Gastrocnemius medialis (tissue), 4 donors: ENCODE measurements around the gene NTN1. TPM values are rescaled to one million over a fixed set of nuclear protein-coding genes. Genes with fewer than 3 reads are reported as not detected.

Experiments used
- ATAC-seq, 2 donors: fragments of 150-250 bp; one replicate each; pipeline ENCODE4 v1.9.1; 2016
- DNase-seq, 2 donors: peaks; one replicate each; pipeline ENCODE4 v3.0.0-alpha.2; 2019
- H3K27ac ChIP-seq, 4 donors: fragments of 200-600 bp; sonication (generic); 1 replicate in 1 of 4; 2 replicates in 3 of 4; pipeline ENCODE4 v1.5.1; 2016 to 2018; ENCODE audit warnings: mild to moderate bottlenecking in 2 of 4, moderate library complexity in 1 of 4
- H3K27me3 ChIP-seq, 3 donors: fragments of 200-600 bp; sonication (generic) in 2 of 3; 1 replicate in 1 of 3; 2 replicates in 2 of 3; pipeline versions ENCODE4 v1.5.1 to v1.6.0; 2016 to 2019; ENCODE audit warnings: mild to moderate bottlenecking in 1 of 3, moderate library complexity in 1 of 3
- H3K36me3 ChIP-seq, 2 donors: fragments of 200-600 bp; sonication (generic) in 1 of 2; one replicate each; pipeline ENCODE4 v1.5.1; 2017 to 2018
- H3K4me1 ChIP-seq, 2 donors: fragments of 200-600 bp; sonication (generic) in 1 of 2; one replicate each; pipeline ENCODE4 v1.5.1; 2016 to 2017; ENCODE audit warnings: mild to moderate bottlenecking in 2 of 2
- H3K4me3 ChIP-seq, 4 donors: fragments of 200-600 bp; sonication (generic) in 3 of 4; 1 replicate in 1 of 4; 2 replicates in 3 of 4; pipeline ENCODE4 v1.5.1; 2016 to 2019; ENCODE audit warnings: mild to moderate bottlenecking in 2 of 4
- H3K9me3 ChIP-seq, 3 donors: fragments of 200-600 bp; sonication (generic) in 2 of 3; 1 replicate in 1 of 3; 2 replicates in 2 of 3; pipeline ENCODE4 v1.5.1; 2016 to 2019
- CTCF ChIP-seq, 5 experiments: fragments of 450-650 bp in 3 of 5; fragments of 200-600 bp in 2 of 5; sonication (generic) in 2 of 5; IDR thresholded peaks in 4 of 5; conservative IDR thresholded peaks in 1 of 5; 1 replicate in 4 of 5; 2 replicates in 1 of 5; pipeline ENCODE4 v1.5.1; 2016 to 2019; ENCODE audit warnings: antibody characterized with exemption in 5 of 5, mild to moderate bottlenecking in 3 of 5, moderate library complexity in 3 of 5
- POLR2A ChIP-seq, 2 donors: fragments of 450-650 bp; IDR thresholded peaks; one replicate each; pipeline ENCODE4 v1.6.1; 2017; ENCODE audit warnings: antibody characterized with exemption in 2 of 2, mild to moderate bottlenecking in 2 of 2, moderate library complexity in 2 of 2
- in situ Hi-C, 4 donors: fragments of 200-750 bp; cut with MboI; loops; one replicate each; pipeline versions ENCODE4 v1.15.0 to v1.8.0; 2017; ENCODE audit warnings: low sequenced_read_pairs in 4 of 4
- intact Hi-C: fragments of 100-400 bp; cut with DNase I; formaldehyde crosslinking; loops from one replicate; pipeline ENCODE4 v1.15.1; 2023; ENCODE audit warnings: low total_unique reads
- total RNA-seq, 4 donors: library from RNA; depleted of rRNA; stranded (reverse); fragments of >200 nt; gene quantifications; one replicate each; pipeline versions ENCODE4 v1.1.0 to v1.2.3, GENCODE V29; 2016

NTN1 gene
- total RNA-seq, 4 donors from 2014 or later: 0.76 to 4.1 (median 1.2) TPM

GRCh38 chr17:9251273-9251672 is 230.0 kb downstream of the NTN1 start:
- Histone ChIP-seq H3K27me3 (no peaks in the 10 kb centered on the region), H3K36me3 (no peaks in the 10 kb centered on the region), H3K4me1 (no peaks in the 10 kb centered on the region), H3K9me3 (no peaks in the 10 kb centered on the region), H3K4me3 (no peak overlapping the region), H3K27ac (no peak overlapping the region)
- intact Hi-C loops: no loop called here
- no peak for ATAC-seq
- in situ Hi-C loops: no loop called here
- DNase-seq: no peak
- no peak for TF ChIP-seq CTCF (IDR thresholded peaks at IDR 0.05 in 4 of 5, conservative IDR thresholded peaks at IDR 0.05 in 1 of 5)
- no peak for TF ChIP-seq POLR2A (IDR thresholded peaks at IDR 0.05)

- H3K4me3 ChIP-seq: no peak overlapping the region
- TF ChIP-seq POLR2A (IDR thresholded peaks at IDR 0.05): no peak
- no peak for TF ChIP-seq CTCF (IDR thresholded peaks at IDR 0.05 in 4 of 5, conservative IDR thresholded peaks at IDR 0.05 in 1 of 5)
- ATAC-seq: no peak
- DNase-seq: no peak
- H3K9me3 ChIP-seq: no peaks in the 10 kb centered on the region
- H3K27ac ChIP-seq: no peak overlapping the region
- peaks cover 0 to 5% of the 10 kb centered on the region in 2 donors for H3K4me1 ChIP-seq
- no peaks in the 10 kb centered on the region for H3K36me3 ChIP-seq
- H3K27me3 ChIP-seq: no peaks in the 10 kb centered on the region
- in situ Hi-C loops (no loop called here), intact Hi-C loops (no loop called here)
These were observed 232.0 kb downstream of the NTN1 start for GRCh38 chr17:9253308-9253707.

GRCh38 chr17:9254841-9255240 is 233.5 kb downstream of the NTN1 start:
- TF ChIP-seq POLR2A (IDR thresholded peaks at IDR 0.05): no peak
- TF ChIP-seq CTCF (IDR thresholded peaks at IDR 0.05 in 4 of 5, conservative IDR thresholded peaks at IDR 0.05 in 1 of 5): no peak
- intact Hi-C loops: no loop called here
- H3K36me3 ChIP-seq: no peaks in the 10 kb centered on the region
- no peaks in the 10 kb centered on the region for H3K27me3 ChIP-seq
- H3K4me3 ChIP-seq: no peak overlapping the region
- in situ Hi-C loops: no loop called here
- no peaks in the 10 kb centered on the region for H3K9me3 ChIP-seq
- DNase-seq (no peak), ATAC-seq (no peak)
- peaks cover 9 to 10% of the 10 kb centered on the region in 2 donors for H3K4me1 ChIP-seq
- H3K27ac ChIP-seq: no peak overlapping the region

GRCh38 chr17:9255833-9256232 is 234.5 kb downstream of the NTN1 start:
- peaks cover 10 to 11% of the 10 kb centered on the region in 2 donors for H3K4me1 ChIP-seq
- peak in 1 of 2 donors; percentile 61 for ATAC-seq
- intact Hi-C loops: no loop called here

More at GRCh38 chr17:9255833-9256232, 234.5 kb downstream of the NTN1 start:
- no peaks in the 10 kb centered on the region for H3K36me3 ChIP-seq
- no peak for DNase-seq
- no peak overlapping the region for H3K4me3 ChIP-seq
- no peak overlapping the region for H3K27ac ChIP-seq
- no peaks in the 10 kb centered on the region for H3K9me3 ChIP-seq
- TF ChIP-seq POLR2A (IDR thresholded peaks at IDR 0.05) (no peak), CTCF (IDR thresholded peaks at IDR 0.05 in 4 of 5, conservative IDR thresholded peaks at IDR 0.05 in 1 of 5) (no peak)
- H3K27me3 ChIP-seq: no peaks in the 10 kb centered on the region
- in situ Hi-C loops: no loop called here
